Measurements from ENCODE around the gene TNNT1. TPM values are rescaled to one million over a fixed set of nuclear protein-coding genes. Genes with fewer than 3 reads are reported as not detected.

The TNNT1 gene
- total RNA-seq, 1 experiment from 2014 or later = 228 TPM

DNA sequence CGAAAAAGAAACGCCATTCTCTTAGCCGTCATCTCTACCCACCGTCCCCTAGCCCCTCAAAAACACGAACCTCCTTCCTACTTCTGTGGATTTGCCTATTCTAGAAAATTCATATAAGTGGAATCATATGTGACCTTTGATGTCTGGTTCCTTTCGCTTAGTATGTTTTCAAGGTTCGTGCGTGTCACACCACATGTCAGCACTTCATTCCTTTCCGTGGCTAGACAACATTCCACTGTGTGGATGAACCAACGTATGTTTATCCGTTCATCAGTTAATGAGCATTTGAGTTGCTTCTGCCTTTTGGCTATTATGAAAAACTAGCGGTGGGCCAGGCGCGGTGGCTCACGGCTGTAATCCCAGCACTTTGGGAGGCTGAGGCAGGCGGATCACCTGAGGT, 17.6 kb downstream of the TNNT1 start:
- H3K27ac ChIP-seq = no peak overlapping the region
- no peaks in the 10 kb centered on the region for H3K79me2 ChIP-seq (ENCODE audit: low read depth)
- no peak for TF ChIP-seq EZH2 (IDR thresholded peaks at IDR 0.05; ENCODE audit: low read depth)
- TF ChIP-seq, protein P1, sequence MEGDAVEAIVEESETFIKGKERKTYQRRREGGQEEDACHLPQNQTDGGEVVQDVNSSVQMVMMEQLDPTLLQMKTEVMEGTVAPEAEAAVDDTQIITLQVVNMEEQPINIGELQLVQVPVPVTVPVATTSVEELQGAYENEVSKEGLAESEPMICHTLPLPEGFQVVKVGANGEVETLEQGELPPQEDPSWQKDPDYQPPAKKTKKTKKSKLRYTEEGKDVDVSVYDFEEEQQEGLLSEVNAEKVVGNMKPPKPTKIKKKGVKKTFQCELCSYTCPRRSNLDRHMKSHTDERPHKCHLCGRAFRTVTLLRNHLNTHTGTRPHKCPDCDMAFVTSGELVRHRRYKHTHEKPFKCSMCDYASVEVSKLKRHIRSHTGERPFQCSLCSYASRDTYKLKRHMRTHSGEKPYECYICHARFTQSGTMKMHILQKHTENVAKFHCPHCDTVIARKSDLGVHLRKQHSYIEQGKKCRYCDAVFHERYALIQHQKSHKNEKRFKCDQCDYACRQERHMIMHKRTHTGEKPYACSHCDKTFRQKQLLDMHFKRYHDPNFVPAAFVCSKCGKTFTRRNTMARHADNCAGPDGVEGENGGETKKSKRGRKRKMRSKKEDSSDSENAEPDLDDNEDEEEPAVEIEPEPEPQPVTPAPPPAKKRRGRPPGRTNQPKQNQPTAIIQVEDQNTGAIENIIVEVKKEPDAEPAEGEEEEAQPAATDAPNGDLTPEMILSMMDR (conservative IDR thresholded peaks at IDR 0.05) = no peak
- H3K4me1 ChIP-seq (replicated peaks; ENCODE audit: insufficient read depth) = no peaks in the 10 kb centered on the region
- H2AFZ ChIP-seq = no peak overlapping the region
- peaks cover 22% of the 10 kb centered on the region; the same call in 1 of the 2 replicates for H3F3A ChIP-seq (ENCODE audit: insufficient read depth, low read depth)
- H3K4me3 ChIP-seq = no peak overlapping the region
- no peaks in the 10 kb centered on the region for H4K20me1 ChIP-seq (ENCODE audit: insufficient read depth)
- ChIA-PET CTCF (interaction anchor here (0.6 to 0.7 kb wide), 2 partner anchors 12 to 22 kb away, joined by 3 to 13 read pairs; no protein-coding TSS in a partner anchor), POLR2A (ENCODE audit: unreplicated experiment) (interaction anchor here (0.7 kb wide), 1 partner anchor 97 kb away, joined by 7 read pairs; no protein-coding TSS in a partner anchor)
- H3K36me3 ChIP-seq (ENCODE audit: low read depth) = no peaks in the 10 kb centered on the region
- DNase-seq = no peak
- BruUV-seq (replicated peaks) = no TSS peak
- H3K27me3 ChIP-seq (ENCODE audit: insufficient read depth, low read depth) = no peaks in the 10 kb centered on the region; the same call in 1 of the 2 replicates
- no peaks in the 10 kb centered on the region for H3K9me3 ChIP-seq (ENCODE audit: insufficient read depth, low read depth)
- no peaks in the 10 kb centered on the region for H3K9me2 ChIP-seq (ENCODE audit: insufficient read depth)
- H3K4me2 ChIP-seq = no peak overlapping the region
- intact Hi-C loops (cut with micrococcal nuclease; ENCODE audit: unreplicated experiment) = no loop called here

DNA sequence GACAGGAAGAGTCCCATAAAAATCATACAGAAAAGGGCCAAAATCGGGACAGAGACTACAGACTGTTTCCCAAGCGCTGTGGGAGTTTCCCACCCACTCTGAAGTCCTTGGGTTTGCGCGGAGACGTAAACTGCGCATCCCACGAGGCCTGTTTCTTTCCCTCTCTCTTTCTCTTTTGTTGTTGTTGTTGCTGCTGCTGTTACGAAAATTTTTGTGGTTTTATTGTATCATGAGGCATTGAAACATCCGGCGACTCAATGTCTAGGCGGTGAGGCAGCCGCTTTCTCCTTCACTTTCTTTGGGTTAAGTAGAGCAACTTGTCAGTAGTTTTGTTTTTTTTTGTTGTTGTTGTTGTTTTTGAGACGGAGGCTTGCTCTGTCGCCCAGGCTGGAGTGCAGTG, 30.0 kb downstream of the TNNT1 start:
- Histone ChIP-seq H3K36me3 (ENCODE audit: low read depth) (no peaks in the 10 kb centered on the region), H3K4me3 (peak overlapping the region; percentile 59; the same call in 1 of the 2 replicates), H2AFZ (no peak overlapping the region), H4K20me1 (ENCODE audit: insufficient read depth) (peaks cover 27% of the 10 kb centered on the region), H3K4me1 (replicated peaks; ENCODE audit: insufficient read depth) (peaks cover 22% of the 10 kb centered on the region), H3K79me2 (ENCODE audit: low read depth) (peaks cover 30% of the 10 kb centered on the region), H3F3A (ENCODE audit: insufficient read depth, low read depth) (peaks cover 18% of the 10 kb centered on the region), H3K27ac (no peak overlapping the region), H3K9me3 (ENCODE audit: insufficient read depth, low read depth) (no peaks in the 10 kb centered on the region), H3K9me2 (ENCODE audit: insufficient read depth) (no peaks in the 10 kb centered on the region), H3K27me3 (ENCODE audit: insufficient read depth, low read depth) (peaks cover 12% of the 10 kb centered on the region), H3K4me2 (peak overlapping the region; percentile 91; the same call in 1 of the 2 replicates)
- ChIA-PET POLR2A (ENCODE audit: unreplicated experiment) (no interaction called here), CTCF (no interaction called here)
- DNase-seq = no peak
- BruUV-seq (replicated peaks) = no TSS peak
- no peak for TF ChIP-seq EZH2 (IDR thresholded peaks at IDR 0.05; ENCODE audit: low read depth)
- TF ChIP-seq, protein P1 (conservative IDR thresholded peaks at IDR 0.05) = no peak
- intact Hi-C loops (cut with micrococcal nuclease; ENCODE audit: unreplicated experiment) = no loop called here

DNA sequence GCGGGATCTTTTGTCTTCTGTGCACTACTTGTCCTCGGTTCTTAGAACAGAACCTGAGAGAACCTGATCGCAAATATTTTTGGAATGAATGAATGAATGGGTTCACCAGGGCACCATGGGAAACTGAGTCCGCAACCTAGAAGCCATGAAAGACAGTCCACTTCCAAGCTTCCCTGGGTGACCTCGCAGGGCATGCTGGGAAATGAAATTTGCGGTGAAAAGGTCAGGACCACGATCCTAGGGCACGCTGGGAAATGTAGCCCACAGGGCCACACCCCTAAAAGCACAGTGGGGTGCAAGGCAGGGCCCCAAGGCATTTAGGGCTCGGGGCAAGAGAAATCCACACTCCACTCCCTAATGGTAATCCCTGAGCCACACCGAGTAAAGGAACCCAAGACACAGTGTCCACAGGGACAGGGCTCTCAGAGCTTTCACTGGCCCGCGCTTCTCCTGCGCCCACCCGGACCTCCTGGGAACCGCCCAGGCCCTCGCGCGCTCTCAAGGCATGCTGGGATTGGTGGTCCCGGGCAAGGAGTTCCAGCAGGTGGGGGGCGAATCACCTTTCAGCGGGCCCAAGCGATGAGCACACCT, 30.5 kb downstream of the TNNT1 start:
- H3K4me3 ChIP-seq = peak overlapping the region; percentile 59
- peak overlapping the region; percentile 91 for H3K4me2 ChIP-seq
- POLR2A ChIA-PET (ENCODE audit: unreplicated experiment) = interaction anchor here (0.5 to 1.0 kb wide), 4 partner anchors 16 to 655 kb away, joined by 3 to 21 read pairs (median 14); partner anchors contain the start of gene LENG9
- no peaks in the 10 kb centered on the region for H3K9me3 ChIP-seq (ENCODE audit: insufficient read depth, low read depth)
- no peaks in the 10 kb centered on the region for H3K9me2 ChIP-seq (ENCODE audit: insufficient read depth)
- DNase-seq = peak in 1 of 2 experiments; percentile 49
- peaks cover 6% of the 10 kb centered on the region for H3K27me3 ChIP-seq (ENCODE audit: insufficient read depth, low read depth)
- CTCF ChIA-PET = interaction anchor here (0.6 kb wide), 1 partner anchor 29 kb away, joined by 3 read pairs; no protein-coding TSS in a partner anchor
- H4K20me1 ChIP-seq (ENCODE audit: insufficient read depth) = peaks cover 31% of the 10 kb centered on the region
- peaks cover 22% of the 10 kb centered on the region for H3K4me1 ChIP-seq (replicated peaks; ENCODE audit: insufficient read depth)
- peak overlapping the region; percentile 47 for H3K27ac ChIP-seq
- H2AFZ ChIP-seq = peak overlapping the region; percentile 80
- peaks cover 18% of the 10 kb centered on the region for H3F3A ChIP-seq (ENCODE audit: insufficient read depth, low read depth)
- peaks cover 36% of the 10 kb centered on the region for H3K79me2 ChIP-seq (ENCODE audit: low read depth)
- BruUV-seq (replicated peaks) = TSS peak; percentile 81
- H3K36me3 ChIP-seq (ENCODE audit: low read depth) = no peaks in the 10 kb centered on the region
- TF ChIP-seq, protein P1 (conservative IDR thresholded peaks at IDR 0.05) = no peak
- no peak for TF ChIP-seq EZH2 (IDR thresholded peaks at IDR 0.05; ENCODE audit: low read depth)
- intact Hi-C loops (cut with micrococcal nuclease; ENCODE audit: unreplicated experiment) = no loop called here
